GM18873 (cell line): ENCODE results near the gene LPAR1.

ENCODE experiments used
- ATAC-seq: cut with Tn5 transposase; IDR thresholded peaks from one replicate; pipeline ENCODE4 v1.9.1; 2021; ENCODE audit warnings: mild to moderate bottlenecking, moderate library complexity, moderate number of reproducible peaks; ENCODE audit not compliant: unreplicated experiment, low FRiP score

The LPAR1 gene

DNA sequence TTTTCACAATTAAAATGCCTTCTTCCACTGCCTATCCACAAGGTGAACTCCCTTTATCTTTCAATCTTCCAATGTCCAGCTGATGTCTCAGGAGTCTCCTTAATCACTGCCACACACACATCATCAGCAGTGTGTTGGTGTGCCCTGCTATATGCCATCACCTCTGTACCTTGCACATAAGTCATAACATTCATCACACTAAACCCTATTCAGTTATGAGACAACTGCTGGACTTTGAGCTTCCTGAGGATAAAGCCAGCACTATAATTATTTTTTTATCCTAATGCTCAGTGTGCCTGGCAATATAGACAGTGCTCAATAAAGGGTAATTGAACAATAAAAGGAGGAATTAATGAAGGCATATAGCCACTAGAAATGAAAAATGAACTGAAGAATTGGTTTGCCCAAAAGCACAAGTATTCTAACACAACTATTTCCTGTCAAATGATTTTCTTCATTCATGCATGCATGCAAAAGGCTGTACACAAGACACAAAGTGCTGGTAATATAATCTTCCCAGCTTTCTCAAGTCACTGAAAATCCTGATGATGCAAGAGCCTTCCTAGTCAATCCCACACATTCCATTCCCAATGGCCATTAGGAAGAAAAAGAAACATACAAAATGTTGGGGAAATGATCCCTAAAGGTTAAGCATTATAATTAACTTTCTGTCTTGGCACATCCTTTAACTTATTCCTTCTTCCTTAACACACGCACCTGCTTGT is 32.4 kb downstream of the LPAR1 start:
- no peak for ATAC-seq

- no peak for ATAC-seq
Measured at GRCh38 chr9:111004936-111005335, 33.3 kb downstream of the LPAR1 start.

GRCh38 chr9:111003182-111003581 is 35.1 kb downstream of the LPAR1 start:
- no peak for ATAC-seq

GRCh38 chr9:111001526-111001925 is 36.7 kb downstream of the LPAR1 start:
- ATAC-seq, result no peak

- no peak for ATAC-seq
Measured at GRCh38 chr9:111000202-111000601, 38.1 kb downstream of the LPAR1 start.

GRCh38 chr9:110999379-110999778 is 38.9 kb downstream of the LPAR1 start:
- ATAC-seq, result no peak

DNA sequence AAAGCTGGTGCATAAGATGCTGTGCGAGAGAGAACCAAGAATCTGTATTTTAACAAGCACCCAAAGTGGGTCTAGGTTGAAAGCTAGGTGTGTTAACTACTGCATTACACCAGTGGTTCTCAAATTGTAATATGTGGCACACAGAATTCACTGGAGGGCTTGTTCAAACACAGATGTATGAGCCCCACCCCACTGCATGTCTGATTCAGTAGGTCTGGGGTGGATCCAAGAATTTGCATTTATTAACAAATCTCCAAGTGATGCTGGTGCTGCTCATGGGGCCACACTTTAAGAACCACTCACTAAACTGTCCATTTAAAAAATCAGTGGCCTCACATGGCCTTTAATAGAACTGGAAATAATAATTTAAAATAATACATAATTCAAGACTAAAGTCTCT is 40.4 kb downstream of the LPAR1 start:
- ATAC-seq, result no peak

DNA sequence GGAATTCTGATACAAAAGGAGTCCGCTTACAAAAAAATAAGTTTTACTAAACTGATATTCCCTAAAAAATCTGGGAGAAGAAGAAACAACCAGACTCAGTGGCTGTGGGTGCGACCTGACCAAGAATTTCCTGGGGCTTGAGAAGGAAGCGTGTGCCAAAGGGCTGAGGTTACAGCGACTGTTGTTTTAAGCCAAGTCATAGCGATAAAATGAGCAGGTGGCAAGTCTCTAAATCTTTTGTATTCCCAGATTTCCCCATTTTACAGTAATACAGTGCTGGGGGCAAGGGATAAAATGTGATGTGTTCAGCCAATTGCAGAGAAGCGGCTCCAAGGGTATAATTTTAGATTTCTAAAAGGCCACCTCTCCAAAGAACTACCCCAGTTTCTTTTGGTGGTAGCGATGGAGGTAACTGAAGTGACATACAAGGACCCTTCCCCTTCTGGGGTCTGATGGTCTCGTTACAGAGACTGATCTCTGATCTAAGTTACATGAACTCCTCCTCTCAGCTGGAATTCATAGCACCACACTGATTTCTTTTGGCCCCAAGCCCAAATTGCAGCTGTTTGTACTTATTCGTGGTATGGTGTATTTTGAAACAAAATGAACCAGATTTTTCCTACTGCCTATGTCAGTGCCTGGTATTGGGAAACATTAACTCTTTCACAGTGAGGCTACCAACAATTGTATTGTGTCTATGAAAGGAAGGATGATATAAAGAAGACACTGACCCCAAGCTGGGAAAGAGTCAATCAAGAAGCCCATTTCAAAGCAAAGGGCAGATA is 41.6 kb downstream of the LPAR1 start:
- ATAC-seq, result no peak

DNA sequence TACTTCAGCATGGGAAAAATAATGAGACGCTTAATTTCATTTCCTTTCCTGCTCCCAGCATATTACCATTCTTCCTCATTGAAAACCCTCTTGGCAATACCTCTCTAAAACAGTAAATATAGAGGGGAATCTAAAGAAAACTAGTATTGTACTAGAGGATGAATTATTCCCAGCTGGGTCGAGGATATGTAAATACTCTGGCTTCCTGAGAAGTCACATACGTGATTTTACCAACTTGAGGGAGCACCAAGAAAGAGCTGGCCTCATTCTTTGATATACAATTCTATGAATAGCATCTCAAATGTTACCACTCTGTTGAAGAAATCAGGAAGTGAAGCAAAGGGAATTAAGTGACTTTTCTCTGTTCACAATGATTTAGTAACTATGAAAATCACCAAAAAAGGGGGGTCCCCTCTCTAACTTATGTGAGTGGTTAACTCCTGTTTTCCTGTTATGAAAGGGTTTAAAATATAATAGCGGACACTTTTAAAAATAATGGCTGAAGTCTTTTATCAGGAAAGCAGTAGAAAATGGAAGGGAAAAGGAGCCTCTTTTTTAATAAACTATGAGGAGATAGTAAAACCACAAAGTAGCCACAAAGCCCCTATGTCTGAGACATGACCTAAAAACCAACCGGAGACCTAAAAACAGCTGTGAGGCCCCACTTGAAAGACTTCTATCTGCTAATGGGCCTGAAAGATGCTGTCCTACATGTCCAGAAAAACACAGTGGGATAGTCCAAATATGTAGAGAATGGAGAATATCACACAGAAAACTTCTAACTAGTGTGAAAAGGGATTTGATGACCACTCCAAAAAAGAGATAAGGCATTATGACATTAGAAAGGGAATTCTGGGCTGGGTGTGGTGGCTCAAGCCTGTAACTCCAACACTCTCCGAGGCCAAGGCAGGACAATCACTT is 42.6 kb downstream of the LPAR1 start:
- ATAC-seq, result no peak

GRCh38 chr9:110994771-110995241 is 43.5 kb downstream of the LPAR1 start:
- no peak for ATAC-seq

GRCh38 chr9:110990481-110990880 is 47.8 kb downstream of the LPAR1 start:
- no peak for ATAC-seq

- no peak for ATAC-seq
Measured at GRCh38 chr9:110986529-110986928, 51.7 kb downstream of the LPAR1 start.

- ATAC-seq, result no peak
Measured at GRCh38 chr9:110984890-110985437, 53.3 kb downstream of the LPAR1 start.

DNA sequence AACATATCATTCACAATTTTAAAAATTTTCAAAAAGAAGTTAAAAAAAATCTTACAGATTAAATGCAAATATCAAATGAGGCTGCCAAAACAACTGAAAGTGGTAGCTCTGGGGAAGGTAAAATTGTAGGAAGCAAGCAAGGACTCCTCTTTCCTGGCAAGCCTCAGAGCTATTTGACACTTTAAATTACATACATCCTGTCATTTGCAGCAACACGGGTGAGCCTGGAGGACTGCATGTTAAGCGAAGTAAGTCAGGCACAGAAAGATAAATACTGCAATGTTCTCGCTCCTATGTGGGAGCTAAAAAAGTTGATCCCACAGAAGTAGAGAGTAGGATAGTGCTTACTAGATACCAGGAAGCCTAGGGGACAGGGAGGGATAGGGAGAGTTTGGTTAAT is 58.0 kb downstream of the LPAR1 start:
- ATAC-seq, result no peak

DNA sequence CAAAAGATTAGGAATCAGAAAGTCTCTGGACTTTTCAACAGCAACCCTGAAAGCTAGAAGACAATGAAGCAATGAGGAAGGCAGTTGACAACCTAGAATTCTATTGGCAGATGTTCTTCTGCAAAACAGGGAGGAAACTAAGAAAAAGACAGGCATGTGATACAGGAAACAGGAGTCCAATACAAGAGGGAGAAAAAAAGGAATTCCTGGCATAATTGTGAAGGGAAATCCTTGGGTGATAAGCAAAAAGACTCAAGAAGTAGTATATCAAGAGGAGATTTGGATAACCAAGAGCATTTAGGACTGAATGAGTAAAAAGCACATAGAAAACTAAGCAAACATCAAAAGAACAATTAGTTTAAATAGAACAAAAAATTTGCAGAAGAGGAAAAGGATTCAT is 58.6 kb downstream of the LPAR1 start:
- no peak for ATAC-seq

DNA sequence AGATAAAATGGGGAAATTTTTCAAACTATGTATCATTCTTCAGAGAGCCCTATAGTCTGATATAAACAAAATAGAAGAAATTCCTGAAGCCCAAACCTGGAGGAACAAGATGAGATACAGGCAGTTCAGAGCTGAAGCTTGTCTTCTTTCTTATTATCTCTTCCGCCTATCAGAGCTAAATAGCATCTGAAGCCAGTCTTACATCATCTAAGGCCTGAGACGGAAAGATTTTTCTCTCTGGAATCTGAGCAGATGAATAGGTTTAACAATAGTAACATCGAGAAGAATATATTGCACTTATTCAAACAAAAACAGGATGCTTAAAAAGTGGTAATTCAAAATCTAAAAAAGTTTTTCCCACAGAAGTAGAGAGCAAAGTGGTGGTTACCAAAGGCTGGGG is 59.8 kb downstream of the LPAR1 start:
- ATAC-seq, result no peak

- ATAC-seq, result no peak
Measured at GRCh38 chr9:110977259-110977709, 61.0 kb downstream of the LPAR1 start.

- ATAC-seq, result no peak
Measured at GRCh38 chr9:110975969-110976368, 62.3 kb downstream of the LPAR1 start.

- ATAC-seq, result no peak
Measured at GRCh38 chr9:110975278-110975677, 63.0 kb downstream of the LPAR1 start.

GRCh38 chr9:110971705-110972104 is 66.6 kb downstream of the LPAR1 start:
- no peak for ATAC-seq
